Activated CD4-positive, alpha-beta memory T cell treated with anti-CD3 and anti-CD28 coated beads for 36 hours (primary cell): ENCODE measurements around the gene SLITRK3. TPM values are rescaled to one million over a fixed set of nuclear protein-coding genes. Genes with fewer than 3 reads are reported as not detected.
"Not testable (repeated sequence)": the region's sequence is repeated elsewhere in the genome, so short reads cannot be mapped to it uniquely, and the experiment has no call there.

Experiments
- CTCF ChIA-PET: fragments of 350-600 bp; sonication (Branson Sonifier 250); formaldehyde crosslinking; loops from one replicate; lab custom pipeline; 2021; ENCODE audit warnings: antibody characterized with exemption, inconsistent platforms; lab: Charles Lee
- POLR2A ChIA-PET: fragments of 350-600 bp; sonication (Branson Sonifier 250); formaldehyde crosslinking; loops from one replicate; lab custom pipeline; 2021; ENCODE audit warnings: antibody characterized with exemption; lab: Charles Lee
- DNase-seq: peaks from one replicate; pipeline ENCODE4 v3.0.0-alpha.2; 2020
- H3K27ac Mint-ChIP-seq: one replicate; pipeline ENCODE4 v1.8.0; 2021; ENCODE audit warnings: mixed read lengths
- H3K27me3 Mint-ChIP-seq: one replicate; pipeline ENCODE4 v1.8.0; 2021; ENCODE audit warnings: mixed read lengths
- H3K36me3 Mint-ChIP-seq: one replicate; pipeline ENCODE4 v1.8.0; 2021; ENCODE audit warnings: mixed read lengths
- H3K4me1 Mint-ChIP-seq: one replicate; pipeline ENCODE4 v1.8.0; 2021; ENCODE audit warnings: low read depth, mixed read lengths
- H3K4me3 Mint-ChIP-seq: one replicate; pipeline ENCODE4 v1.8.0; 2021; ENCODE audit warnings: mild to moderate bottlenecking, mixed read lengths
- H3K9me3 Mint-ChIP-seq: one replicate; pipeline ENCODE4 v1.8.0; 2021; ENCODE audit warnings: mixed read lengths
- intact Hi-C: fragments of 100-400 bp; cut with micrococcal nuclease; formaldehyde crosslinking; loops from one replicate; pipeline ENCODE4 v1.15.1; 2023
- total RNA-seq, 2 experiments: library from RNA; stranded (reverse); gene quantifications; one replicate each; pipeline ENCODE4 v1.2.3, GENCODE V29; 2021

The SLITRK3 gene
- total RNA-seq, 2 experiments from 2014 or later, result not detected

DNA sequence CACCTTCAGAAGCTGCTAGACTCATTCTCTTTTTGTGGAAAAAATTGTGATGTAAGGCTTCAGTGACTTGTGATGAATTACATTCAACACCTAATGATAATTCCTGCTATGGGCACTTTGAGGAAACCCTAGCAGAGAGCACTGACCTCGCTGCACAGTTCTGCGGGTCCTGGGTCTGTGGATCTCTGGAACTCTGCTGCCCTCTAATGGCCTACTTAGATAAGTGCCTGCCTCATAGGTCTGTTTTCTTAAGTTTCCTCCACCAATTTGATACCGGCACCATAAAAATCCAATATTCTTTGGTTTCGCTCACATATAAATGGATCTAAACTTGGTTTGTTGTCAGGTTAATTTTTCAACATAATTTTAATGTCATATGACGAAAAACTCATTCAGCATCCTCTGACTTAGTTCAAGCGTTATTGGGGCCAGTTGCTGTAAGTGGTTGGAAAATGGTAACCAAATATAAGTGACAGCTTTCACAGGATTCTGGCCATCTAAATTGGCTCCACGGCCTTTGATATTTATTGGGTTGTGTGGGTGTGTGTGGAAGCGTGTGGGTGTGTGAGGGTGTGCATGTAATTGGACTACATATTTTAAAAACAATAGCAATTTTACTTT is 10.4 kb downstream of the SLITRK3 start:
- intact Hi-C loops, result no loop called here
- DNase-seq, result peak; percentile 37
- Mint-ChIP-seq H3K9me3 (no peaks in the 10 kb centered on the region), H3K4me3 (no peak overlapping the region), H3K4me1 (no peaks in the 10 kb centered on the region), H3K27ac (no peak overlapping the region), H3K27me3 (peaks cover 2% of the 10 kb centered on the region), H3K36me3 (no peaks in the 10 kb centered on the region)
- CTCF ChIA-PET, result no interaction called here
- POLR2A ChIA-PET, result no interaction called here

- Mint-ChIP-seq H3K27me3 (no peaks in the 10 kb centered on the region), H3K4me3 (no peak overlapping the region), H3K27ac (no peak overlapping the region), H3K4me1 (no peaks in the 10 kb centered on the region), H3K9me3 (no peaks in the 10 kb centered on the region), H3K36me3 (no peaks in the 10 kb centered on the region)
- ChIA-PET POLR2A (no interaction called here), CTCF (no interaction called here)
- DNase-seq, result no peak
- intact Hi-C loops, result no loop called here
Measured at GRCh38 chr3:165181556-165181955, 14.6 kb downstream of the SLITRK3 start.

DNA sequence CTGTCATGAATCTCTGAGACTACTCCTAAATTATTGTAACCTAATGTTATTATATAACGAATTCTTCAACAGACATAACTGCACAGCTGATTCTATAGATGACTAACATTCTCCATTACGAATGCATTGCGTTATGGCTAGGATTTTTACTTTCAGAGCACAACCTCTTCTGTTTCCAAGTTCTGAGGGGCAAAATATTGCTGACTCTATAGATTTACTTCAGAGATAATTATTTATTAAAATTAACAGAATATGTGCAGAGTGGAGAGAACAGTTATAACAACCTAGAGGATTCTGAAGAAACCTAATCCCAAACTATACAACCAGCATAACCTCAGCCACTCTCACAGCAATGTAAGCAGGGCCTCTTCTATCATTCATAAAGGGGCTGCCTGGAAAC is 25.9 kb downstream of the SLITRK3 start:
- Mint-ChIP-seq H3K4me1 (no peaks in the 10 kb centered on the region), H3K4me3 (no peak overlapping the region), H3K27ac (no peak overlapping the region), H3K36me3 (no peaks in the 10 kb centered on the region), H3K9me3 (peaks cover 4% of the 10 kb centered on the region), H3K27me3 (no peaks in the 10 kb centered on the region)
- intact Hi-C loops, result no loop called here
- no peak for DNase-seq
- POLR2A ChIA-PET, result no interaction called here
- CTCF ChIA-PET, result no interaction called here

- POLR2A ChIA-PET, result no interaction called here
- CTCF ChIA-PET, result no interaction called here
- no peak for DNase-seq
- intact Hi-C loops, result no loop called here
- H3K36me3 Mint-ChIP-seq, result no peaks in the 10 kb centered on the region
- no peak overlapping the region for H3K4me3 Mint-ChIP-seq
- no peaks in the 10 kb centered on the region for H3K27me3 Mint-ChIP-seq
- no peak overlapping the region for H3K27ac Mint-ChIP-seq
- peaks cover 4% of the 10 kb centered on the region for H3K9me3 Mint-ChIP-seq
- no peaks in the 10 kb centered on the region for H3K4me1 Mint-ChIP-seq
Measured at GRCh38 chr3:165169368-165169767, 26.8 kb downstream of the SLITRK3 start.

GRCh38 chr3:165162883-165163282 is 33.3 kb downstream of the SLITRK3 start:
- H3K27ac Mint-ChIP-seq, result no peak overlapping the region
- H3K27me3 Mint-ChIP-seq, result no peaks in the 10 kb centered on the region
- DNase-seq, result no peak
- H3K4me3 Mint-ChIP-seq, result no peak overlapping the region
- ChIA-PET POLR2A (no interaction called here), CTCF (no interaction called here)
- intact Hi-C loops, result no loop called here
- H3K4me1 Mint-ChIP-seq, result no peaks in the 10 kb centered on the region
- no peaks in the 10 kb centered on the region for H3K36me3 Mint-ChIP-seq
- no peaks in the 10 kb centered on the region for H3K9me3 Mint-ChIP-seq

DNA sequence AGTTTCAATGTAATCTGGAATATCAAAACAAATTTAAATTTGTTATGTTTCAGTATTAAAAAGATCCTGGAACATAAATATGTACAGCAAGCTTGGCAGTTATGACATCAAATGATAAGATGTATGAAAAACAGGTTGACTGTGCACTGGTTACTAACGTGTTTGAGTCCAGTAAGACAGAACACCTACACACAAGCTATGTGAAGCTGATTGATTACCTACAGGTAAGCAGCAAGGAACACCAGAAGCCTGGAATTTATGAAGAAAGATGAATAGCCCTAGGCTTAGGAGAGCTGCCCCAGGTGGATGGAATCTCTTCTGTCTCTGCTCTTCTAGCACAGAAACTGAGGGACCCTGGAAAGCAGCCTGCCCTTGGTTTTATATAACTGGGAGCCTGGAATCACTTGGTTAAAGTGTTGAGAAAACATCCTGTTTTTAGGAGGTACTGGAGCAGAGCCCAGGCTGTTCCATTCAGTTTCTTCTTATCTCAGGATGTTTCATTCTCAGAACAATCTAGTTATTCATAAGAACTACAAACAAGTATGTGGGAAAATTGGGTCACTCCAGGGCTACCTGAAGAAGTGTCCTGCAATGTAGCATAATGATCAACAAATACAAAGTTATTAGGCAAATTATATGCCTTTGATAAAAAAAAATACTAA is 36.3 kb downstream of the SLITRK3 start:
- no peak for DNase-seq
- ChIA-PET CTCF (no interaction called here), POLR2A (no interaction called here)
- Mint-ChIP-seq H3K4me1 (no peaks in the 10 kb centered on the region), H3K27ac (no peak overlapping the region), H3K4me3 (no peak overlapping the region), H3K9me3 (no peaks in the 10 kb centered on the region), H3K27me3 (no peaks in the 10 kb centered on the region), H3K36me3 (no peaks in the 10 kb centered on the region)
- intact Hi-C loops, result no loop called here

DNA sequence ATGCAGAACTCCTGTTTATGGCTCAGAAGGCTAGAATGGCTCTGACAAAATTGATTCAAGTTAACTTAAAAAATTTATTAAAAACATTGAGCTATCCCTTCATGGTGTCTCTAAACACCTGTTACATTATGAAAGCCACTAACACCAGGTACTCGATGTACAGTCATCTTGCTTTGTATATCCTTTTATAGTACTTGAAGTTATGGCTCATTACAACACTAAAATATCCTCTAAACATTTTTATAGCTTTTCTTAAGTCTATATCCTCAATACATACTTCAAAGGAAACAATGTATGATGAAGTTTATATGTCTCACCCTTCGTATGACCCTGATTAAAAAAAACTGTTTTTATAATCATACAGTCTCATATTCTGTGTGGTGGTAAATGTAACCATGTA is 38.2 kb downstream of the SLITRK3 start:
- H3K9me3 Mint-ChIP-seq, result no peaks in the 10 kb centered on the region

GRCh38 chr3:165156757-165157420 is 39.3 kb downstream of the SLITRK3 start:
- Mint-ChIP-seq H3K9me3 (no peaks in the 10 kb centered on the region), H3K27me3 (no peaks in the 10 kb centered on the region), H3K4me1 (no peaks in the 10 kb centered on the region), H3K27ac (no peak overlapping the region), H3K4me3 (no peak overlapping the region), H3K36me3 (no peaks in the 10 kb centered on the region)
- ChIA-PET POLR2A (no interaction called here), CTCF (no interaction called here)
- no peak for DNase-seq
- intact Hi-C loops, result no loop called here

More for the DNA sequence above, 38.2 kb downstream of the SLITRK3 start:
- Mint-ChIP-seq H3K36me3 (no peaks in the 10 kb centered on the region), H3K27ac (no peak overlapping the region), H3K4me1 (no peaks in the 10 kb centered on the region), H3K27me3 (no peaks in the 10 kb centered on the region), H3K4me3 (no peak overlapping the region)
- ChIA-PET POLR2A (no interaction called here), CTCF (no interaction called here)
- no peak for DNase-seq
- intact Hi-C loops, result no loop called here

GRCh38 chr3:165148876-165149441 is 47.2 kb downstream of the SLITRK3 start:
- Mint-ChIP-seq H3K36me3 (no peaks in the 10 kb centered on the region), H3K9me3 (peaks cover 3% of the 10 kb centered on the region), H3K27me3 (no peaks in the 10 kb centered on the region), H3K27ac (no peak overlapping the region), H3K4me1 (no peaks in the 10 kb centered on the region), H3K4me3 (no peak overlapping the region)
- ChIA-PET POLR2A (no interaction called here), CTCF (no interaction called here)
- no peak for DNase-seq
- intact Hi-C loops, result no loop called here

DNA sequence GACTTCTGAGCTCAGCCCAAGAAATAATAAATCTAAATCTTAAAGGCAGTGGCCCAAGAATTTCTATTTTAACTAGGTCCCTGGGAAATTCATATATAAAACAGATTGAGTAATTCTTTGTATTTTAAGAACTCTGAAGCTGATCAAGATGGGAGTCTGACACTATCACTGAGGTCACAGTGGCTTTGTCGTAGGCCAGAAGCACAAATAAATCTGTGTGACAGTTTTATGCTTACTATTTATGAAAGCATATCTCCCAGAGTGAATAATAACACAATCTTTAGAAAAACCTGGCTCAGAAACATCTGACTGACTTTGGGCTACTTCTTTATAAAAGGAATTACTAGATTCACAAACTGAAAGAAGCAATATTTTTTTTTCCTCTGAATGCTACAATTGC is 51.9 kb downstream of the SLITRK3 start:
- Mint-ChIP-seq H3K4me3 (no peak overlapping the region), H3K9me3 (no peaks in the 10 kb centered on the region), H3K36me3 (no peaks in the 10 kb centered on the region), H3K27ac (no peak overlapping the region), H3K27me3 (no peaks in the 10 kb centered on the region), H3K4me1 (no peaks in the 10 kb centered on the region)
- DNase-seq, result no peak
- ChIA-PET POLR2A (no interaction called here), CTCF (no interaction called here)
- intact Hi-C loops, result no loop called here

- H3K4me1 Mint-ChIP-seq, H3K4me3 Mint-ChIP-seq, H3K27ac Mint-ChIP-seq, CTCF ChIA-PET, H3K27me3 Mint-ChIP-seq, intact Hi-C loops, H3K36me3 Mint-ChIP-seq, POLR2A ChIA-PET, DNase-seq: not testable (repeated sequence)
- H3K9me3 Mint-ChIP-seq, result peaks cover 11% of the 10 kb centered on the region
Measured at GRCh38 chr3:165139918-165140317, 56.3 kb downstream of the SLITRK3 start.
